Suprapubic skin (tissue), 4 donors: ENCODE results near the gene NMRK1. TPM values are rescaled to one million over a fixed set of nuclear protein-coding genes. Genes with fewer than 3 reads are reported as not detected.

Experiments
- DNase-seq, 2 donors: peaks; one replicate each; pipeline ENCODE4 v3.0.0-alpha.2; 2019; ENCODE audit warnings: low spot score in 2 of 2
- H3K27ac ChIP-seq: fragments of 200-600 bp; sonication (generic); one replicate; pipeline ENCODE4 v1.5.1; 2019
- H3K27me3 ChIP-seq: fragments of 200-600 bp; sonication (generic); one replicate; pipeline ENCODE4 v1.5.1; 2019
- H3K36me3 ChIP-seq: fragments of 200-600 bp; sonication (generic); one replicate; pipeline ENCODE4 v1.5.1; 2019
- H3K4me1 ChIP-seq: fragments of 200-600 bp; sonication (generic); one replicate; pipeline ENCODE4 v1.5.1; 2019
- H3K4me3 ChIP-seq: fragments of 200-600 bp; sonication (generic); one replicate; pipeline ENCODE4 v1.5.1; 2019; ENCODE audit warnings: mild to moderate bottlenecking
- H3K9me3 ChIP-seq: fragments of 200-600 bp; sonication (generic); one replicate; pipeline ENCODE4 v1.5.1; 2019
- EP300 ChIP-seq: sonication (generic); formaldehyde crosslinking; IDR thresholded peaks from one replicate; pipeline ENCODE4 v1.6.1; 2017; ENCODE audit warnings: antibody characterized with exemption
- POLR2A ChIP-seq, 2 donors: fragments of 450-650 bp; IDR thresholded peaks; one replicate each; pipeline ENCODE4 v1.6.1; 2017; ENCODE audit warnings: antibody characterized with exemption in 2 of 2, mild to moderate bottlenecking in 2 of 2, moderate library complexity in 2 of 2
- POLR2AphosphoS5 ChIP-seq, 3 donors: sonication (generic); formaldehyde crosslinking; IDR thresholded peaks; one replicate each; pipeline ENCODE4 v1.6.1; 2017; ENCODE audit warnings: antibody characterized with exemption in 3 of 3
- WGBS: methylation state at CpG from one replicate; pipeline ENCODE4 v1.1.5; 2018; 5-methylcytosine and 5-hydroxymethylcytosine counted together
- total RNA-seq, 4 donors: library from RNA; depleted of rRNA; stranded (reverse); fragments of >200 nt; gene quantifications; one replicate each; pipeline ENCODE4 v1.1.0, GENCODE V29; 2016
- TF ChIP-seq, protein P1 (sequence below), 2 donors: fragments of 200-600 bp in 1 of 2; fragments of 450-650 bp in 1 of 2; sonication (generic) in 1 of 2; IDR thresholded peaks; one replicate each; pipeline ENCODE4 v1.5.1; 2016 to 2019; ENCODE audit warnings: antibody characterized with exemption in 2 of 2, mild to moderate bottlenecking in 1 of 2, moderate library complexity in 1 of 2

The NMRK1 gene
- total RNA-seq, 4 donors from 2014 or later = 22.1 to 63.3 (median 33.7) TPM

DNA sequence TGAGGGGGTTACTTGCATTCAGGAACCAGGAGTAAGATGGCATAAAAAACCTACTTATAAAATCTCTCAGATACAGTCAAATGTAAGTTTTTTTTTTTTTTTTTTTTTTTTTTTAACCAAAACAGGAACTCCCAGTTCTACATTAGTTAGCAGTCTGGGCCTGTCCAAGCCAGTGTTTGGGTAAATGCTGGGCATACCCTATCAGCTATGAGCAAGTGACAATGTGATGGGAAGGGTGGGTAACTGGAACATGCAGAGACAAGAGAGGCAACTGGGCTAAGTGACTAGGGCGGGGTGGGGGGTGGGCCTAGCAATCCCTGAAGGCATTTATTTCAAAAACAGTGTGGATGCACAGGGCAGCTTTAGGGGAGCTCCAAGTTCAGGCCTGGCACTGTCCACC lies 2.3 kb downstream of the NMRK1 start:
- H3K4me1 ChIP-seq = peaks cover 56% of the 10 kb centered on the region
- peaks cover 1% of the 10 kb centered on the region for H3K36me3 ChIP-seq
- peak overlapping the region; percentile 95 for H3K27ac ChIP-seq
- TF ChIP-seq POLR2AphosphoS5 (IDR thresholded peaks at IDR 0.05) = no peak
- TF ChIP-seq EP300 = no peak
- TF ChIP-seq POLR2A (IDR thresholded peaks at IDR 0.05) = no peak
- DNase-seq = no peak
- H3K4me3 ChIP-seq = peak overlapping the region; percentile 68
- no peaks in the 10 kb centered on the region for H3K9me3 ChIP-seq
- 47% methylated on average over 1 of the region's 1 CpG for WGBS
- no peaks in the 10 kb centered on the region for H3K27me3 ChIP-seq

DNA sequence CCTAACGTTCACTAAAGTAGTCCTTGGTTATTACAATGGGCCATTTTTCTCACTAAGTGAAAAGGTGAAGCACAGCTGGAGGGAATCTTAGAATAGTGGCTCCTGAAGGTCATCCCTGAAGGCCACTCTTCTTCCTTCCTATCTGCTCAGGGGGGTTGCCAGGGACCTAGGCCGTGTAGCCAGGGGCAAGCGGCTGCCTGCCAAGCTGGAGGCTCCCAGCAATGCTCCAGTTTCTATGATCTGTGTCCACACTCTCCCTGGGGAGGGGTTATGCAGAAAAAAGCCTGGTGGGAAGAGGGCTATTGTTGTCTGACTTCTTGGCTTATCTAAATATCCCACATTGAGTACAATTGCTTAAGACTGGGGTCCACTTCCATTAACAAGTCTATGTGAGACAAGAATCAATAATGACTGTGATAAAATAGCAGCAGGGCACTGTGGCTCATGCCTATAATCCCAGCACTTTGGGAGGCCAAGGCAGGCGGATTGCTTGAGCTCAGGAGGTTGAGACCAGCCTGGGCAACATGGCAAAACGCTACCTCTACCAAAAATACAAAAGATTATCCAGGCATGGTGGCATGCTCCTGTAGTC lies 3.8 kb downstream of the NMRK1 start:
- peak overlapping the region; percentile 72 for H3K27ac ChIP-seq
- H3K4me3 ChIP-seq = no peak overlapping the region
- H3K36me3 ChIP-seq = peaks cover 6% of the 10 kb centered on the region
- H3K9me3 ChIP-seq = no peaks in the 10 kb centered on the region
- H3K4me1 ChIP-seq = peaks cover 42% of the 10 kb centered on the region
- no peaks in the 10 kb centered on the region for H3K27me3 ChIP-seq
- no peak for TF ChIP-seq POLR2AphosphoS5 (IDR thresholded peaks at IDR 0.05)
- TF ChIP-seq POLR2A (IDR thresholded peaks at IDR 0.05) = no peak
- TF ChIP-seq, protein P1, sequence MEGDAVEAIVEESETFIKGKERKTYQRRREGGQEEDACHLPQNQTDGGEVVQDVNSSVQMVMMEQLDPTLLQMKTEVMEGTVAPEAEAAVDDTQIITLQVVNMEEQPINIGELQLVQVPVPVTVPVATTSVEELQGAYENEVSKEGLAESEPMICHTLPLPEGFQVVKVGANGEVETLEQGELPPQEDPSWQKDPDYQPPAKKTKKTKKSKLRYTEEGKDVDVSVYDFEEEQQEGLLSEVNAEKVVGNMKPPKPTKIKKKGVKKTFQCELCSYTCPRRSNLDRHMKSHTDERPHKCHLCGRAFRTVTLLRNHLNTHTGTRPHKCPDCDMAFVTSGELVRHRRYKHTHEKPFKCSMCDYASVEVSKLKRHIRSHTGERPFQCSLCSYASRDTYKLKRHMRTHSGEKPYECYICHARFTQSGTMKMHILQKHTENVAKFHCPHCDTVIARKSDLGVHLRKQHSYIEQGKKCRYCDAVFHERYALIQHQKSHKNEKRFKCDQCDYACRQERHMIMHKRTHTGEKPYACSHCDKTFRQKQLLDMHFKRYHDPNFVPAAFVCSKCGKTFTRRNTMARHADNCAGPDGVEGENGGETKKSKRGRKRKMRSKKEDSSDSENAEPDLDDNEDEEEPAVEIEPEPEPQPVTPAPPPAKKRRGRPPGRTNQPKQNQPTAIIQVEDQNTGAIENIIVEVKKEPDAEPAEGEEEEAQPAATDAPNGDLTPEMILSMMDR (IDR thresholded peaks at IDR 0.05) = no peak
- no peak for TF ChIP-seq EP300
- 61% methylated on average over 5 of the region's 5 CpGs for WGBS
- DNase-seq = no peak

DNA sequence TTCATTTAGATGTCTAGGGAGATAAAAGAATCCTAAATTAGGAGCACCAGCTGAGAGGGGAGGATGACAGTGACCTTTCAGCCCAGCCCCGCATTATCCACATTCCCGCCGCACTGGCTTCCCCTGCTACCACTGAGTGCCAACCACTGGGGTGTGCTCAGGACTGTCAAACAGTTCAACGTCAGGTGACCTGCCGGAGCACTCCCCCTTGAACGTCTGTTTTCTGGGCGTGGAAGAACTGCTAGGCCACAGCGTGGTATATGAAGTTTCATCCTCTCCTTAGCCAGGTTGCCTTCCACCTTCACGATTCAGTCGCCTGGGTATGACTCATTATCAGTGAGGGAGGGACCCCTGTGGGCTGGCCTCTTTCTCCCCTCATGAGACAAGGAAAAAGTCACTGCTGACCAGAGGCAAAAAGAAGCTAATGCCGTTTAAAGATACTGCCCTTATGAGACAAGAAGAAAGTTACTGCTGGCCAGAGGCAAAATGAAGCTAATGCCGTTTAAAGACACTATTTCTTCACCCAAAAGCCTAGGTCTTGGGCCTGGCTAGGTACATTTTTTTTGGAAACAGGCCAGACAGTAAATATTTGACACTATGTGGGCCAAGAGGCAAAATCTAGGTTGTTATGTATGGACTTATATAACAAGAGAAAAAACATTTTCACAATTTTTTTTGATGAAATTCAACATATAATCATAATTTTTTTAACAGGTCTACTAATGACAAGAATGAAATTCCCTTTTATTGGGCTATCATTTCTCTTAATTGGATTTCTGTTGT lies 4.6 kb downstream of the NMRK1 start:
- Histone ChIP-seq H3K36me3 (peaks cover 6% of the 10 kb centered on the region), H3K27me3 (no peaks in the 10 kb centered on the region), H3K9me3 (no peaks in the 10 kb centered on the region), H3K4me3 (no peak overlapping the region), H3K27ac (peak overlapping the region; percentile 72), H3K4me1 (peaks cover 42% of the 10 kb centered on the region)
- 51% methylated on average over 12 of the region's 12 CpGs for WGBS
- DNase-seq = no peak
- TF ChIP-seq, protein P1 (IDR thresholded peaks at IDR 0.05) = no peak
- TF ChIP-seq EP300 = no peak

DNA sequence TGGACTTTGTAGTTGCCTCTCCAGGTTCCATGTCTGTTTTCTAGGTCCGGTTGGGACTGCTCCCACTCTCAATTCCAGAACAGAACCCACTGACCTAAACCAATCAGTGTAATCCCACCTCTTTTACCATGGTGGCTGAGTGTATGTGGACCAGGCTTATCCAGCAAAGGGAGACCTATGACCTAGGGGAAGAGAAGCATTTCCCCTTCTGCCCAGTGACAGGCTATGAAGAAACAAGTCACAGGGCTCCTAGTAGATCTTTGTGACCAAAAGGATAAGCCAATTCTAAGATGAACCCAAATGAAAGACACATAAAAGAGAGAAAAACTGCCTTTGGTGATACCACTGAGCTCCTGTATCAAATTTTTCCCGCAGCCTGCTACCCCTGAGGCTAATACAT lies 6.3 kb downstream of the NMRK1 start:
- 0% methylated on average over 2 of the region's 2 CpGs for WGBS
- H3K27ac ChIP-seq = no peak overlapping the region

DNA sequence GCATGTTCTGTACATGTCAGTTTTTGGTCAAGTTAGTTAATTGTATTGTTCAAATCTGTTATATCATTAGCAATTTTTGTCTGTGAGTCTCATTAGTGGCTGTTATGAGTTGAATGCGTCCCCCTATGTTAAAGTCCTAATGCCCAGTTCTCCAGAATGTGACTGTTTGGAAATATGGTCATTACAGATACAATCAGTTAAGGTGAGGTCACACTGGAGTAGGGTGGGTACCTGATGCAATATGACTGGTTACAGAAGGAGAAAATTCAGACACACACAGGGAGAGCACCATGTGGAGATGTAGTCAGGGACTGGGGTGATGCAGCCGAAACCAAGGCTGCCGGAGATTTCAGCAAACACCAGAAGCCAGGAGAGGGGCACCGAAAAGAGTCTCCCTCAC lies 15.1 kb downstream of the NMRK1 start:
- WGBS = 93% methylated on average over 4 of the region's 4 CpGs
- H3K4me1 ChIP-seq = peaks cover 4% of the 10 kb centered on the region
- DNase-seq = no peak
- H3K4me3 ChIP-seq = no peak overlapping the region
- H3K36me3 ChIP-seq = no peaks in the 10 kb centered on the region
- no peak overlapping the region for H3K27ac ChIP-seq
- no peaks in the 10 kb centered on the region for H3K9me3 ChIP-seq
- TF ChIP-seq POLR2AphosphoS5 (IDR thresholded peaks at IDR 0.05) (no peak), EP300 (no peak)
- H3K27me3 ChIP-seq = no peaks in the 10 kb centered on the region

More for the DNA sequence above, 6.3 kb downstream of the NMRK1 start:
- no peaks in the 10 kb centered on the region for H3K9me3 ChIP-seq
- TF ChIP-seq POLR2AphosphoS5 (IDR thresholded peaks at IDR 0.05) (no peak), EP300 (no peak), POLR2A (IDR thresholded peaks at IDR 0.05) (no peak)
- TF ChIP-seq, protein P1 (IDR thresholded peaks at IDR 0.05) = no peak
- peaks cover 6% of the 10 kb centered on the region for H3K36me3 ChIP-seq
- no peaks in the 10 kb centered on the region for H3K27me3 ChIP-seq
- no peak for DNase-seq
- H3K4me1 ChIP-seq = peaks cover 38% of the 10 kb centered on the region
- no peak overlapping the region for H3K4me3 ChIP-seq

DNA sequence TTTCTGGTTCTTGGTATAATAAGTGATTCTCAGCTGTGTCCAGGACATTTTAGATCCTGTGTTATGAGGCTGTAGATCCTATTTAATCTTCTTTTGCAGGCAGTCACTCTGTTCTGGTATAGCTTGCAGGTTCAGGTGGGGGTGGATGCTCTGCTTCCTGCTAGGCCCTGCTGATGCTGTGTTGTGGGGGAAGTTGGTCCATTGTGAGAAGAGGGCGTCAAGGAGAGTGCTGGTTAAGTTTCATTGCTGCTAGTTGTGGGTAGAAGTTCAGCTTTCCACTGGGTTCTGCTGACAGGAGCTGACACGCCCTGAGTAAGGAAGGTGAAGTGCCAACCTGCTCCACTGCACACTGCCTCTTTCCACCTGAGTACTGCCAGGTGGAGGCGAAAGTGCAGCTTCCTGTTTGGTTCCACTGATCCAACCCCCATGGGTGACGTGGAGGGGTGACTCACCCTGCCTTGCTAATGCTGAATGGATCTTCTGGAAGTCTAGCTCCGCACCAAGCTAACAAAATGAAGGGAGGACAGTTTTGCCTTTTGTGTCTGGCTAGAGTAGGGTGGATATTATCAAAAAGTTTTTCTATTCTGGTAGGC lies 16.3 kb downstream of the NMRK1 start:
- Histone ChIP-seq H3K4me1 (peaks cover 4% of the 10 kb centered on the region), H3K27me3 (no peaks in the 10 kb centered on the region), H3K9me3 (no peaks in the 10 kb centered on the region), H3K36me3 (peaks cover under 1% of the 10 kb centered on the region), H3K4me3 (no peak overlapping the region), H3K27ac (peak overlapping the region; percentile 43)
- 49% methylated on average over 5 of the region's 5 CpGs for WGBS
- TF ChIP-seq POLR2A (IDR thresholded peaks at IDR 0.05) (no peak), POLR2AphosphoS5 (IDR thresholded peaks at IDR 0.05) (no peak)
- TF ChIP-seq, protein P1 (IDR thresholded peaks at IDR 0.05) = no peak
- DNase-seq = no peak
